ENCODE measurements around the gene OSBPL7. TPM values are rescaled to one million over a fixed set of nuclear protein-coding genes. Genes with fewer than 3 reads are reported as not detected.
A peak's percentile ranks its signal among the peaks of the same experiment; 100 is the strongest.

Gene OSBPL7
- total RNA-seq, 1 donor from 2014 or later = 5.1 TPM

GRCh38 chr17:47850692-47851573, 29.3 kb upstream of the OSBPL7 start, which contains the start of gene SP6:
Gene SP6 (minus strand): TSS chr17:47851163. CDS start chr17:47848429, 2,734 bp downstream.
- Histone ChIP-seq H3K4me1 (peaks cover 19% of the 10 kb centered on the region), H2AFZ (replicated peaks) (peak within 1 kb of the TSS; percentile 83), H3K27ac (no peak within 1 kb of the TSS), H3F3A (ENCODE audit: low read depth) (peaks cover 15% of the 10 kb centered on the region), H3K4me3 (peak within 1 kb of the TSS; percentile 46), H3K9me3 (ENCODE audit: low read depth) (no peaks in the 10 kb centered on the region), H3K4me2 (peak within 1 kb of the TSS; percentile 83), H3K27me3 (peaks cover 100% of the 10 kb centered on the region), H3K79me2 (ENCODE audit: low read depth) (no peaks in the 10 kb centered on the region), H3K36me3 (no peaks in the 10 kb centered on the region), H3K9ac (no peak within 1 kb of the TSS), H4K20me1 (ENCODE audit: low read depth) (peaks cover 36% of the 10 kb centered on the region)
- Mint-ChIP-seq H3K27ac (no peak within 1 kb of the TSS), H3K9me3 (peaks cover 2% of the 10 kb centered on the region), H3K4me1 (peaks cover 17% of the 10 kb centered on the region), H3K27me3 (ENCODE audit: insufficient read depth, low read depth) (peaks cover 80% of the 10 kb centered on the region), H3K4me3 (peak within 1 kb of the TSS; percentile 82), H3K36me3 (peaks cover 2% of the 10 kb centered on the region)
- TF ChIP-seq EZH2 (IDR thresholded peaks at IDR 0.05) (peak; percentile 89), CTCF (IDR thresholded peaks at IDR 0.05) (peak; percentile 28), EZH2phosphoT487 (IDR thresholded peaks at IDR 0.05) (peak; percentile 86)
- DNase-seq (ENCODE audit: low spot score) = peak; percentile 91

GRCh38 chr17:47850373-47850691, 28.7 kb upstream of the OSBPL7 start:
- Histone ChIP-seq H3K4me1 (peaks cover 19% of the 10 kb centered on the region), H3K27me3 (peaks cover 100% of the 10 kb centered on the region), H3K4me2 (peak overlapping the region; percentile 83), H2AFZ (replicated peaks) (peak overlapping the region; percentile 83), H3K36me3 (no peaks in the 10 kb centered on the region), H3K9me3 (ENCODE audit: low read depth) (no peaks in the 10 kb centered on the region), H3K9ac (no peak overlapping the region), H3K27ac (no peak overlapping the region), H3K79me2 (ENCODE audit: low read depth) (no peaks in the 10 kb centered on the region), H3F3A (ENCODE audit: low read depth) (peaks cover 15% of the 10 kb centered on the region), H4K20me1 (ENCODE audit: low read depth) (peaks cover 36% of the 10 kb centered on the region), H3K4me3 (peak overlapping the region; percentile 46)
- H3K9me3 Mint-ChIP-seq = peaks cover 2% of the 10 kb centered on the region
- H3K27me3 Mint-ChIP-seq (ENCODE audit: insufficient read depth, low read depth) = peaks cover 85% of the 10 kb centered on the region
- peaks cover 2% of the 10 kb centered on the region for H3K36me3 Mint-ChIP-seq
- no peak for TF ChIP-seq CTCF (IDR thresholded peaks at IDR 0.05)
- TF ChIP-seq EZH2 (IDR thresholded peaks at IDR 0.05) = no peak
- no peak for TF ChIP-seq EZH2phosphoT487 (IDR thresholded peaks at IDR 0.05)
- H3K27ac Mint-ChIP-seq = no peak overlapping the region
- DNase-seq (ENCODE audit: low spot score) = no peak
- peaks cover 17% of the 10 kb centered on the region for H3K4me1 Mint-ChIP-seq
- H3K4me3 Mint-ChIP-seq = peak overlapping the region; percentile 82

- Mint-ChIP-seq H3K4me1 (peaks cover 19% of the 10 kb centered on the region), H3K36me3 (peaks cover 2% of the 10 kb centered on the region), H3K27me3 (ENCODE audit: insufficient read depth, low read depth) (peaks cover 76% of the 10 kb centered on the region), H3K4me3 (no peak overlapping the region), H3K27ac (no peak overlapping the region), H3K9me3 (peaks cover 2% of the 10 kb centered on the region)
- no peaks in the 10 kb centered on the region for H3K36me3 ChIP-seq
- peaks cover 32% of the 10 kb centered on the region for H4K20me1 ChIP-seq (ENCODE audit: low read depth)
- H3K4me1 ChIP-seq = peaks cover 24% of the 10 kb centered on the region
- no peak overlapping the region for H3K9ac ChIP-seq
- no peaks in the 10 kb centered on the region for H3K79me2 ChIP-seq (ENCODE audit: low read depth)
- H3K9me3 ChIP-seq (ENCODE audit: low read depth) = no peaks in the 10 kb centered on the region
- H3K4me3 ChIP-seq = peak overlapping the region; percentile 12
- peak; percentile 31 for DNase-seq (ENCODE audit: low spot score)
- no peak overlapping the region for H2AFZ ChIP-seq (replicated peaks)
- TF ChIP-seq CTCF (IDR thresholded peaks at IDR 0.05) = no peak
- TF ChIP-seq EZH2phosphoT487 (IDR thresholded peaks at IDR 0.05) = peak; percentile 21
- no peak overlapping the region for H3K27ac ChIP-seq
- H3K27me3 ChIP-seq = peaks cover 92% of the 10 kb centered on the region
- H3K4me2 ChIP-seq = peak overlapping the region; percentile 81
- peaks cover 15% of the 10 kb centered on the region for H3F3A ChIP-seq (ENCODE audit: low read depth)
Observed at GRCh38 chr17:47848198-47848513, 26.6 kb upstream of the OSBPL7 start.

All from neural progenitor cell (in vitro differentiated cells).